ENCODE measurements around the gene DCANP1. TPM values are rescaled to one million over a fixed set of nuclear protein-coding genes. Genes with fewer than 3 reads are reported as not detected.

DCANP1 gene
- total and polyA plus RNA-seq, 9 of the 15 experiments (the other 6 are each of a cell fraction or from before 2014, with no cell fraction given): not detected

GRCh38 chr5:135477613-135478066 is 30.5 kb upstream of the DCANP1 start:
- Histone ChIP-seq H3K4me2 (ENCODE audit: insufficient read depth, low read length) (peak overlapping the region; percentile 62), H3K27ac (ENCODE audit: extremely low read depth, low read depth, low read length) (peak overlapping the region; percentile 18; the same call in 1 of the 3 replicates), H3K9me1 (ENCODE audit: control insufficient read depth, insufficient read depth, low read length) (peaks cover 9% of the 10 kb centered on the region), H3K9ac (ENCODE audit: insufficient read depth in 1 of 2, low read depth in 2 of 2, low read length in 2 of 2) (peak overlapping the region in 1 of 2 experiments; percentile 74; a peak in 2 of 4 replicates), H3K4me1 (replicated peaks in 1 of 2; ENCODE audit: control insufficient read depth in 2 of 2, insufficient read depth in 2 of 2, low read length in 2 of 2) (peaks cover 55 to 59% of the 10 kb centered on the region in 2 experiments), H2AFZ (ENCODE audit: low read depth, low read length) (peak overlapping the region; percentile 33), H3K4me3 (no peak overlapping the region), H3K36me3 (ENCODE audit: control insufficient read depth, insufficient read depth, low read length) (no peaks in the 10 kb centered on the region), H3K79me2 (ENCODE audit: control insufficient read depth, insufficient read depth, low read length) (no peaks in the 10 kb centered on the region; the same call in 2 of the 3 replicates), H4K20me1 (replicated peaks; ENCODE audit: control insufficient read depth, insufficient read depth, low read length) (no peaks in the 10 kb centered on the region), H3K27me3 (ENCODE audit: control insufficient read depth in 2 of 2, insufficient read depth in 2 of 2, low read length in 2 of 2) (no peaks in the 10 kb centered on the region; a peak in 1 of 5 replicates), H3K9me3 (replicated peaks; ENCODE audit: control insufficient read depth, insufficient read depth, low read depth, low read length) (no peaks in the 10 kb centered on the region)
- no peak for DNase-seq (ENCODE audit: extremely low read depth in 1 of 4, low spot score in 3 of 4)
- ChIA-PET CTCF (ENCODE audit: low intra/inter-chr PET ratio) (no interaction called here), POLR2A (interaction anchor here (0.6 to 0.8 kb wide), 3 partner anchors 14 to 228 kb away, joined by 3 to 5 read pairs (median 3); no protein-coding TSS in a partner anchor)
- in situ Hi-C loops (cut with MboI): no loop called here
- WGBS (ENCODE audit: insufficient coverage, low coverage, missing lambda C conversion rate): 58% methylated on average over 14 of the region's 14 CpGs
- peak; percentile 16; the same call in 1 of the 2 replicates for TF ChIP-seq ZNF592 (IDR thresholded peaks at IDR 0.05)
- peak; percentile 84 for TF ChIP-seq ZFX (CRISPR knock-in tag; IDR thresholded peaks at IDR 0.05)
- TF ChIP-seq TAF15 (IDR thresholded peaks at IDR 0.05; ENCODE audit: low read depth, low read length): 0 out of 2 replicates have a peak, but pooled peaks have one; percentile 80
- TF ChIP-seq RBFOX2 (IDR thresholded peaks at IDR 0.05; ENCODE audit: low read depth, low read length): 0 out of 2 replicates have a peak, but pooled peaks have one; percentile 15
- no peak for TF ChIP-seq ZNF274 (IDR thresholded peaks at IDR 0.05; ENCODE audit: borderline replicate concordance, low read depth, low read length)
- TF ChIP-seq FOXP1 (CRISPR knock-in tag; IDR thresholded peaks at IDR 0.05): no peak
- TF ChIP-seq PHF8 (IDR thresholded peaks at IDR 0.05; ENCODE audit: borderline replicate concordance, low read length): peak; percentile 22; the same call in 1 of the 2 replicates
- FAIRE-seq: no peak
- no TSS peak for BruUV-seq (replicated peaks)
- ATAC-seq: peak; percentile 12
- intact Hi-C loops (cut with micrococcal nuclease): no loop called here
